HG03354 (cell line): ENCODE data around the gene TRMO.

Experiments used
- ATAC-seq: cut with Tn5 transposase; IDR thresholded peaks from one replicate; pipeline ENCODE4 v1.9.1; 2021; ENCODE audit warnings: mild to moderate bottlenecking; ENCODE audit not compliant: unreplicated experiment, poor library complexity, severe bottlenecking

TRMO gene

GRCh38 chr9:97907046-97907445 lies 15.3 kb downstream of the TRMO start:
- no peak for ATAC-seq

- ATAC-seq = no peak
Measured at GRCh38 chr9:97906236-97906831, 16.0 kb downstream of the TRMO start.

GRCh38 chr9:97905228-97905627 lies 17.1 kb downstream of the TRMO start:
- no peak for ATAC-seq

- no peak for ATAC-seq
Measured at GRCh38 chr9:97904725-97905124, 17.6 kb downstream of the TRMO start.

GRCh38 chr9:97903177-97903576 lies 19.1 kb downstream of the TRMO start:
- ATAC-seq = no peak

GRCh38 chr9:97900738-97901565 lies 21.3 kb downstream of the TRMO start:
- no peak for ATAC-seq

- no peak for ATAC-seq
Measured at GRCh38 chr9:97900103-97900737, 22.1 kb downstream of the TRMO start.

- ATAC-seq = no peak
Measured at GRCh38 chr9:97895695-97896332, 26.5 kb downstream of the TRMO start.

GRCh38 chr9:97895211-97895610 lies 27.1 kb downstream of the TRMO start:
- ATAC-seq = no peak

- no peak for ATAC-seq
Measured at GRCh38 chr9:97892421-97892820, 29.9 kb downstream of the TRMO start.

- no peak for ATAC-seq
Measured at GRCh38 chr9:97891736-97892135, 30.6 kb downstream of the TRMO start.

GRCh38 chr9:97889941-97890887 lies 32.1 kb downstream of the TRMO start:
- no peak for ATAC-seq

- no peak for ATAC-seq
Measured at GRCh38 chr9:97880336-97880735, 42.0 kb downstream of the TRMO start.

GRCh38 chr9:97876061-97876460 lies 46.2 kb downstream of the TRMO start:
- ATAC-seq = no peak

GRCh38 chr9:97875111-97875510 lies 47.2 kb downstream of the TRMO start:
- ATAC-seq = no peak

GRCh38 chr9:97874624-97875023 lies 47.7 kb downstream of the TRMO start:
- no peak for ATAC-seq

- no peak for ATAC-seq
Measured at GRCh38 chr9:97873882-97874281, 48.4 kb downstream of the TRMO start.

GRCh38 chr9:97873425-97873824 lies 48.9 kb downstream of the TRMO start:
- ATAC-seq = no peak

GRCh38 chr9:97868859-97869258 lies 53.4 kb downstream of the TRMO start:
- no peak for ATAC-seq
